ENCODE data around the gene FBXW4.

- TF ChIP-seq CTCF (IDR thresholded peaks at IDR 0.05 in 2 of 3, conservative IDR thresholded peaks at IDR 0.05 in 1 of 3; ENCODE audit: control insufficient read depth in 2 of 3, extremely low read depth in 1 of 3, insufficient read depth in 1 of 3, low read depth in 3 of 3, low read length in 3 of 3) (no peak), ZNF24 (IDR thresholded peaks at IDR 0.05) (no peak), RAD21 (IDR thresholded peaks at IDR 0.05; ENCODE audit: insufficient read depth, low read depth, low read length) (no peak), BHLHE40 (IDR thresholded peaks at IDR 0.05; ENCODE audit: borderline replicate concordance in 1 of 2, low read depth in 2 of 2, low read length in 1 of 2) (no peak), RUNX3 (IDR thresholded peaks at IDR 0.05; ENCODE audit: low read length) (no peak), HDAC2 (IDR thresholded peaks at IDR 0.05) (no peak)
Measured at GRCh38 chr10:101716891-101717659, 22.1 kb upstream of the FBXW4 start.

Measured in GM12878 (cell line).